Right lobe of liver (tissue), 4 donors: Measurements from ENCODE around the gene STYK1.

ENCODE experiments used
- CTCF ChIP-seq, 4 donors: fragments of 200-600 bp in 3 of 4; fragments of 450-650 bp in 1 of 4; IDR thresholded peaks; one replicate each; pipeline versions ENCODE4 v1.5.1 to v1.8.0; 2016 to 2022; ENCODE audit warnings: antibody characterized with exemption in 4 of 4, mild to moderate bottlenecking in 2 of 4
- POLR2A ChIP-seq: fragments of 450-650 bp; IDR thresholded peaks from one replicate; pipeline ENCODE4 v1.6.1; 2017; ENCODE audit warnings: antibody characterized with exemption, mild to moderate bottlenecking
- donor health status: DM: no; HTN: no; CAD: no.
- donor health status: DM: no; HTN: no; CAD: no.
- donor health status: DM: no; HTN: yes; CAD: no.

- TF ChIP-seq CTCF (IDR thresholded peaks at IDR 0.05): no peak
- TF ChIP-seq POLR2A: no peak
Observed at GRCh38 chr12:10621278-10621677, 52.6 kb downstream of the STYK1 start.
